Measurements from ENCODE around the gene MCC. TPM values are rescaled to one million over a fixed set of nuclear protein-coding genes. Genes with fewer than 3 reads are reported as not detected.

Gene MCC
- total RNA-seq, 1 experiment from 2014 or later = 7.6 TPM

DNA sequence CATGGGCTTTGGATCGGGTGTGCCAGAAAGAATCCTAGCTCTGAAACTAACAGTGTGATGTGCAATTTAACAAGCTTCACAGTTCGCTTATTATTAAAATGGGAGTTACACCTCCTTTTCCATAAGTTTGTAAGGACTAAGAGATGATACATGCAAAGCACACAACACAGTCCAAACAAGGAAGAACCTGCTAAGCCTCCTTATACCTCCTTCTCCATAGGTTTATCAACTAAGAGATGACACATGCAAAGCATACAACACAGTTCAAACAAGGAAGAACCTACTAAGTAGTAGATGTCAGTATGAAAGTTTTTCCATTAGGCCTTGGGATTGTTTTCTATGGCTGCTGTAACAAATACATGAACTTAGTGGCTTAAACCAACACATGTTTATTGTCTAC is 295.7 kb downstream of the MCC start:
- no peaks in the 10 kb centered on the region for H3K9me3 ChIP-seq (ENCODE audit: control insufficient read depth, low read depth, low read length)

More for the DNA sequence above, 295.7 kb downstream of the MCC start:
- Histone ChIP-seq H2BK15ac (ENCODE audit: low read depth, low read length) (no peak overlapping the region), H4K91ac (ENCODE audit: insufficient read length, low read depth, low read length) (no peak overlapping the region), H3K4me1 (ENCODE audit: insufficient read depth, low read length) (no peaks in the 10 kb centered on the region; the same call in 1 of the 2 replicates), H2BK12ac (ENCODE audit: insufficient read length, low read depth, low read length) (no peak overlapping the region), H3K14ac (ENCODE audit: insufficient read depth, low read length) (no peak overlapping the region), H3K23me2 (ENCODE audit: insufficient read length, low read depth, low read length, poor library complexity, severe bottlenecking) (no peaks in the 10 kb centered on the region), H2AK5ac (ENCODE audit: insufficient read length, low read length) (no peak overlapping the region), H3K79me2 (ENCODE audit: insufficient read depth, low read length) (no peaks in the 10 kb centered on the region), H3T11ph (ENCODE audit: low read length) (no peak overlapping the region), H3K4ac (ENCODE audit: low read depth, low read length) (no peak overlapping the region), H4K20me1 (ENCODE audit: control insufficient read depth, insufficient read depth, insufficient read length) (no peaks in the 10 kb centered on the region), H3K27me3 (ENCODE audit: insufficient read depth, low read length) (no peaks in the 10 kb centered on the region), H4K8ac (replicated peaks; ENCODE audit: insufficient read length, low read depth, low read length) (no peak overlapping the region), H3K9ac (ENCODE audit: extremely low read depth, insufficient read length, low read length) (no peak overlapping the region), H3K18ac (ENCODE audit: insufficient read length, low read depth, low read length) (no peak overlapping the region), H3K4me2 (ENCODE audit: insufficient read depth, insufficient read length, low read length) (no peak overlapping the region), H3K79me1 (ENCODE audit: insufficient read depth, low read depth, low read length, poor library complexity, severe bottlenecking) (no peaks in the 10 kb centered on the region), H3K27ac (ENCODE audit: insufficient read length, low read depth, low read length) (no peak overlapping the region), H2BK5ac (ENCODE audit: insufficient read length, low read length) (no peak overlapping the region), H4K5ac (ENCODE audit: insufficient read length, low read depth, low read length) (no peak overlapping the region), H3K23ac (ENCODE audit: insufficient read length, low read depth, low read length) (no peak overlapping the region), H2BK20ac (ENCODE audit: low read depth, low read length, poor library complexity, severe bottlenecking) (no peak overlapping the region), H2AFZ (ENCODE audit: low read length) (no peak overlapping the region), H2BK120ac (ENCODE audit: low read depth, low read length, poor library complexity, severe bottlenecking) (no peak overlapping the region), H3K56ac (ENCODE audit: insufficient read length, low read depth, low read length) (no peak overlapping the region)
- peaks cover 1% of the 10 kb centered on the region; the same call in 1 of the 2 replicates for H3K27me3 Mint-ChIP-seq (ENCODE audit: low read depth)
- peaks cover 4 to 18% (median 16%) of the 10 kb centered on the region in 3 experiments; a peak in 6 of 7 replicates for H3K36me3 Mint-ChIP-seq (ENCODE audit: insufficient read depth in 1 of 3, low read depth in 3 of 3)
- TF ChIP-seq, protein P1, sequence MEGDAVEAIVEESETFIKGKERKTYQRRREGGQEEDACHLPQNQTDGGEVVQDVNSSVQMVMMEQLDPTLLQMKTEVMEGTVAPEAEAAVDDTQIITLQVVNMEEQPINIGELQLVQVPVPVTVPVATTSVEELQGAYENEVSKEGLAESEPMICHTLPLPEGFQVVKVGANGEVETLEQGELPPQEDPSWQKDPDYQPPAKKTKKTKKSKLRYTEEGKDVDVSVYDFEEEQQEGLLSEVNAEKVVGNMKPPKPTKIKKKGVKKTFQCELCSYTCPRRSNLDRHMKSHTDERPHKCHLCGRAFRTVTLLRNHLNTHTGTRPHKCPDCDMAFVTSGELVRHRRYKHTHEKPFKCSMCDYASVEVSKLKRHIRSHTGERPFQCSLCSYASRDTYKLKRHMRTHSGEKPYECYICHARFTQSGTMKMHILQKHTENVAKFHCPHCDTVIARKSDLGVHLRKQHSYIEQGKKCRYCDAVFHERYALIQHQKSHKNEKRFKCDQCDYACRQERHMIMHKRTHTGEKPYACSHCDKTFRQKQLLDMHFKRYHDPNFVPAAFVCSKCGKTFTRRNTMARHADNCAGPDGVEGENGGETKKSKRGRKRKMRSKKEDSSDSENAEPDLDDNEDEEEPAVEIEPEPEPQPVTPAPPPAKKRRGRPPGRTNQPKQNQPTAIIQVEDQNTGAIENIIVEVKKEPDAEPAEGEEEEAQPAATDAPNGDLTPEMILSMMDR (conservative IDR thresholded peaks at IDR 0.05) = no peak
- H3K4me1 Mint-ChIP-seq = peaks cover 7% of the 10 kb centered on the region in 2 experiments
- peaks cover 7% of the 10 kb centered on the region in 2 experiments for H3K9me3 Mint-ChIP-seq
- H3K27ac Mint-ChIP-seq = no peak overlapping the region
- no CpG with 5 or more reads among the region's 2 CpGs for WGBS (ENCODE audit: extremely low coverage, insufficient read length, low lambda C conversion rate)
- no peak for DNase-seq
- no peak overlapping the region for H3K4me3 Mint-ChIP-seq

Measured in H9 (cell line).